ENCODE results near the gene EML6. TPM values are rescaled to one million over a fixed set of nuclear protein-coding genes. Genes with fewer than 3 reads are reported as not detected.

Gene EML6
- total RNA-seq, 1 experiment from 2014 or later, result 0.34 TPM

DNA sequence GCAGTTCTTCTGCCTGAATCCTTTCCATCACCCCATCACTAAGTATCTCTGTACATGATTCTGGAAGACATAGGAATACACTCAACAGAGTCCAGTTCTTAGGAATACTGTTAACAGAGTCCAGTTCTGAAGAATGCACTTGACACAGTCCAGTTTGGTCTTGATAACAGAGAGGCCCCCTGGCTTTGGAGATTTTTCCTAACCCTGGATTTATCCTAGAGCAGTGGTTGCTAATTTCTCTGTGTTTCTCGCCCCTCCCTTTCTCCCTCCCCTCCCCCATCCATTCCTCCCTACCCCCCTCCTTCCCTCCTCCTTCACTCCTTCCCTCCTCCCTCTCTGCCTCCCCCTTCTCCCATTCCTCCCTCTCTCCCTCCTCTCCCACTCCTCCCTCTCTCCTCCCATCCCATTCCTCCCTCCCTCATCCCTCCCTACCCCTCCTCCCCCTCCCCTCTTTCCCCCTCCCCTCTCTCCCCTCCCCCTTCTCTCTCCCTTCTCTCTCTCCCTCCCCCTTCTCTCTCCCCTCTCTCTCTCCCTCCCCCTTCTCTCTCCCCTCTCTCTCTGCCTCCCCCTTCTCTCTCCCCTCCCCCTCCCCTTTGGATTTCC is 221.4 kb downstream of the EML6 start:
- DNase-seq (ENCODE audit: low read depth), result no peak

DNA sequence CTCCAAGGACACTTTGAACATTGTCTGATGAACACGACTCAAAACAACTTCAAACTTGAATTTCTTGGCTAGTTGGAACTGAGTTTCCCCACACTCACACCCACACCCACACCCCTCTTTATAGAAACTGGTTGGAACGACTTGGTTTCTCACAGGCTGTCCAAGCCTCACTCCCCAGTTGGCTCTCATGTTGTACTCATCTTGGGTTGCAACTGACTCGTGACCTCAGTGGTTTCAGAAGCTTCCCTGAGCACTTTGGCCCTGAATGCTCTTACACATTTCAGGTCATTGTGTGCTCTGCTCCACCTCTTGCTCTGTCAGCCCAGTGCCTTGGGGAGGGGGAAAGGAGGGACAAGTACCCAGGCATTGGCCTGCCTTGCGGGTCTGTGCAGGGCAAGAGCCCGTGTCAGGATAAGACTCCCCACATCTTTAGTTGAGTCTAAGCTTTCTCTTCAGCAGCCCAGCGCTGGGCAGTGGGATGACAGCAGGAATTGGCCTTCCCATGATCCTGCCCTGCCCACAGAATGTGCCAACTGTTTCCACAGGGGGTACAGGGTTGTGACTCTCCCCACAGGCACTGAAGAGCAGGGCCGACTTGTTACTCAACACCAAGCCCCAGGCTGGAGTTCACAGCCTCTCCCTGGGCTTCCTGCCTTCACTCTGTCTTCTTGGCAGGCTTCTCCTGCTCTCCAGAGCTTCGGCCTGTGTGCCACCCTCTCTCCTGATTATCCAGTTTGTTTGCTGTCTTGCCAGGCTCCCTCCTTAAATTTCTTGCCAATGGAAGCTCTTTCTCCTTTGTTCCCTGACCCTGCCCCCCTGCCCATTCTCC is 222.1 kb downstream of the EML6 start:
- DNase-seq (ENCODE audit: low read depth), result peak; percentile 92

DNA sequence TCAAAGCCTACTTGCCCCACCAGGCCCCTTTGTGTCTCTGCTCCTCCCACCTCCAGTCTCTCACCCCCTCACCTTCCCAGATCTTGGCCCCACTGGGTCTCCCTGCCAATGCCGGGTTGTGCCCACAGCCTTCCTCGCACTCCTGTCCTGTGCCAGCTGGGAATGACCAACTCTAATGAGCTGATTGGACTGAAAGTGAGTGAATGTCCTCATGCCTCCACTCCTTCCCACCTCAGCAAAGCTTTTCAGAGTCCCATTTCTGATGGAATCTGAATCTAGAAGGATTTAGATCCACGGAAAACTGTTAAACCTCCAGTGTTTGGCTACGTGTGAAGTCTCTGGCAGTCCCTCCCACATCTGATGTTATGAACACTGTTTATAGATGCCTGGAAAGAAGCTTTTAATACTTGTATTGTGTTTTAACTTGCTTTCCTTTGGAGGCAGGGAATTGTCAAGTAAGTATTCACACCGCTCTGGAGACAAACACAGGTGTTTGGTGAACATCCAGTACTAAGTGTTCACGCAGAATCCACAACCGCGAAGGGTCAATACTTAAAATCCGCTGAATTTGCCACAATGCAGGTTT is 222.9 kb downstream of the EML6 start:
- DNase-seq (ENCODE audit: low read depth), result no peak

GRCh38 chr2:54947136-54947535 is 223.7 kb downstream of the EML6 start:
- DNase-seq (ENCODE audit: low read depth), result no peak

GRCh38 chr2:54947646-54948045 is 224.2 kb downstream of the EML6 start:
- no peak for DNase-seq (ENCODE audit: low read depth)

DNA sequence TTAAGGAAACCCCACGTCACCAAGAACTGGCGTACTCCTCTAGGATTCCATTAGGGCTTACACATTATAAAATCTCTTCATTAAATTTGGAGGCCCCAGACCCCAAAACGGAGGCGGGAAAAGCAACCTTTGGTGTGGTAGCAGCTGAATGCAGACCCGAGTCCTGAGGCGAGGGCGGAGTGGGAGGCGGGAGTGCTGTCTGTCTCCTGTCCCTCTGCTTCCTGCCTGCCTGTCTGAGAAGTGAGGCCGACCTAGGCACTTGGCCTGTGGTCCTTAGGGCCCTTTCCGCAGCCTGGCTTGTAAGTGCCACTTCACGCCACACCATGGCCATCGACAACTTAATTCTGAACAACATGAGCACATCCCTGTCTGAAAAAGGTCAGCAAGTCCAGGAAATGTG is 224.7 kb downstream of the EML6 start:
- no peak for DNase-seq (ENCODE audit: low read depth)

DNA sequence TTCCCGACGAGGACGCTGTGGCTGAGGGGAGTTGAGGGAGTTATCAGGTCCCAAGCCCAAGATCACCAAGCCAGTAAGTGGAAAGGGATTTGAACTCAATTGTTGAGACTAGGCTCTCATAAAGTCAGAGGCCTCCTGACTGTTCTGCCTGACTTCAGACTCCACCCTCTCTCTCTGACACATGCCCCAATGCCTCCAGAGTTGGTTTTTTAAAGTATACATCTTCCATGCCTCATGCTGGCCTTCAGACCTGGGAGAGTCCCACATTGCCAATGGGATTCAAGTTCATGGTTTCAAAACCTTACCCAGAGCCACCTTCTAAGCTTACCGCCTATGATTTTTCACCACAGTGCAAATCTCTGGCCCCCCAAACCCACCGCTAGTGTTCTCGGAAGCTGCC is 226.0 kb downstream of the EML6 start:
- no peak for DNase-seq (ENCODE audit: low read depth)

DNA sequence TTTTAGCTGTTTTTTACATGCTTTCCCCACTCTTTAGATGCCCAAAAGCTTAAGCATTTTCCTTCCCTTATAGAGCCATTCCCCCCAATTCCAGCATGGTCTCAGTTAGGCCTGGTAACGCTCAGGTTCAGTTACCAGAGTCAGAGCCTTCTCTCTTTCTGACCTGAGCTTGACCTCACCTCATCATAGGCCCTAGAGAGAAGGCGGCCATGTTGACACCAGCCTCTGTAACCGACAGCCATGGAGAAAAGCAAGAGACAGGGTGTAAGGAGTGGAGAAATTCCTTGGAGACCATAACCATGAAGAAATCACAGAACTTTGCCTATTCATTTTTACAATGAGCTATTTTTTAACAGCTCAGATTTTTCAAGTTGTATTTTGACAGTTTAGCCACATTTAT is 227.3 kb downstream of the EML6 start:
- no peak for DNase-seq (ENCODE audit: low read depth)

DNA sequence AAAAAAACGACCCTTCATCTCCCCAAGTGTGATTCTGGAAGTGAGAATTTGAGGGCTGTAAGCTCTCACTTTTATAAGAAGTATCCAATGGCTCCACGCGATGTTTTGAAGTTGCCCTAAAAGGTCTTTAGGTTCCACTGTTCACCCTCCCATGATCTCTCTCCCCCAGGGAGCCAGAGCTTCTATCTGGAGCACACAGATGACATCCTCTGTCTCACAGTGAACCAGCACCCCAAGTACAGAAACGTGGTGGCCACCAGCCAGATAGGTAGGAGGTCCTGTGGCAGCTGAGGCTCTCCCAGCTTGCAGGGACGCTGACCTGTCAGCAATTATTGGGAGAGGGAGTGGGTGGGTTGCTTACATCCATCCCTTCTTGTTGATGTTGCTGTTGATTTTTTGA is 229.0 kb downstream of the EML6 start:
- no peak for DNase-seq (ENCODE audit: low read depth)

- DNase-seq (ENCODE audit: low read depth), result peak; percentile 63
Observed at GRCh38 chr2:54952978-54953456, 229.6 kb downstream of the EML6 start.

DNA sequence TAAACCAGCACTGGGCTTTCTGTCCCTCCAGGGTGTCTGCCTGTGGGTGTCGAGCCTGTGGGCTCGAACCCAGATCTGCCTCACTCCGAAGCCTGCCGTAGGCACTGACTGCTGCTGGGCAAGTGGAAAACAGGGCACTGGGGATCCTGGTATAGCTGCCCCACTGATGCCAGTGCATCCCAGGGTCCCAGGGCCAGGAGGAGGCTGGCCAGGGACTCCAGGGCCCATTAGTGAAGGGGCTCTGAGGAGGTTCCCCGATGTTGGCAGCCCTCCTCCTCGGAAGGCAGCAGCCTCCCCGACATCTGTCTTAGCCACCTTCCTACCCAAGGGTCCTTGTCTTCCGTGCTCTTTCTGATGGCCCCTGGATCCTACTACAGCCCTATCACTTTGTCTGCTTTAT is 230.7 kb downstream of the EML6 start:
- no peak for DNase-seq (ENCODE audit: low read depth)

DNA sequence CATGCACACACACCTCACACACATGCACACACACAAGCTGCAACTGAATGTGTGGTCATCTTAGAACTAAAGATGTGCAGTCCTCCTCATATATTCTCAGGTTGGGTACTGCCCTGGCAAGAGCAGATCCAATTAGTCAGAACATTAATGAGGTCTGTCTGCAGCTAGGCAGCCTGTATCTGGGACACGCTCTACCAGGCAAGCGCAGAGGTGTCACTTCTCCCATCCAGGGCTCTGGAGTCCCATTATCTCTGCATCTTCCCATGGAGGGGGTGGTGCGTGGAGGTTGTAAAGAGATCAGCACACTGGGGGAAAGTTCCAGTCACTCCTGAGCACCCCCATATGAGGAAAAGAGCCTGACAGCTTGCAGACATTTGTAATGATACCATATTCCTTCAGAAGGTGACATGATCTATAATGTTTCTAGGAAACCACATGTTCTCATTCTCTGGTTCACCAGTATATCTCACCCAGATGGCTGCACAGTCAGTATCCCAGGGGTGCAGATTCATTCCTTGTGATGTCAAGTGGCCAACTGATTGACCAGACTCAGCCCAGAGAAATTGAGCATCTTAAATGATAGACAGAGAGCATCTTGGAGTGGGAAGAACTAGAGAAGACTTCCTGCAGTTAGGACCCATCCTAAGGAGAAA is 231.4 kb downstream of the EML6 start:
- no peak for DNase-seq (ENCODE audit: low read depth)

DNA sequence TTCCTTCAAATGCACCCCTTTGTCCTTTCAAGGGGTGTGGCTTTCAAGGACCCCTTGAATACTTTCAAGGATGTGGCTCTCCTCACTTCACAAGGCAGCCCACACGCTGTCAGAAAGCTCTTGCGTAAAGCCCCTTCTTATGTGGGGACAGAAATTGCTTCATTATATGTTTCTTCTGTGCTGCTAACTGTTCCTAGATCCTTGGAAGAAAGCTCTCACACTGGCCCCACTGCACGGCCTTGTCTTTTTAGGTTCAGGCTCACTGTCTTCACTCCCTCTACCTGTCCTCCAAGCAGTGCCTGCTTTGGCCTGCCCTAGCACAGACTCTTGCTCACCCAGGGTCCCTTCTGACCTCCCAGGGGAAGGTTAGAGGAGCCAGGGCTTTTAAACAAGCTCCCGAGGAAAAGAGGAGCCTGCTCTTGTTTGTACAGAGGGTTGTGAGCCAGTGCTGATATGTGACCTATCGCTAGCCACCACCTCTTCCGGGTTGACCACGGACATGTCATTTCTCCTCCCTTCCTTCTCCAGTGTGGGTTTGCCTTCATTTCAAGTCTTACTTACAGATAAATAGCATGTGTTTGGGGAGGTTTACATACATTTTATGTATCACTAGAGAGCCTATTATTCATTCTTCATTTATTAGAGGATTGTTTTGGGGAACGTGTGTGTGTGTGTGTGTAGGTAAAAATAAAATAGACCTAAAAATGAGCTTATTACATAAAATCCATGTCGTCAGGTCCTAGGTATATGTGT is 232.1 kb downstream of the EML6 start:
- no peak for DNase-seq (ENCODE audit: low read depth)

DNA sequence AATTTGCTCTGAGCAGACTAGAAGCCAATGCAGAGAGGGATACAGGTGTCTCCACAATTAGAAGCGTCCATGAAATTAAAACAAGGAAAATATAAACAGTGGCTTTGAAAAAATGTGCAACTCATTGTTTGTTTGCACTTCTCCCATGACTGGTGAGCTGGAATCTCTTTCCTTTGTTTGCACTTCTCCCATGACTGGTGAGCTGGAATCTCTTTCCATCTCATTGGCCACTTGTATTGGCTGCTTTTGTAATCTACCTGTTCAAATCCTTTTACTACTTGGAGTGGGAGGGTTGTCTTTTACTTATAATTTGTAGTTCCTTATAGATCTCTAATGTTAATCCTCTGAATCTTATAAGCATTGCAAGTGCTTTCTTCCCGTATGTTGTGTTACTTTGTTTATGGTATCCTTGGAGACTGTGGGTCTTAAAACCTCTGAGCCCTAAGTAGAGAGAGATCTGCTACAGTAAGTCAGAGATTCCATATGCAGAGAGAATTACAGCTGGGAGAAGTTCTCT is 232.7 kb downstream of the EML6 start:
- no peak for DNase-seq (ENCODE audit: low read depth)

DNA sequence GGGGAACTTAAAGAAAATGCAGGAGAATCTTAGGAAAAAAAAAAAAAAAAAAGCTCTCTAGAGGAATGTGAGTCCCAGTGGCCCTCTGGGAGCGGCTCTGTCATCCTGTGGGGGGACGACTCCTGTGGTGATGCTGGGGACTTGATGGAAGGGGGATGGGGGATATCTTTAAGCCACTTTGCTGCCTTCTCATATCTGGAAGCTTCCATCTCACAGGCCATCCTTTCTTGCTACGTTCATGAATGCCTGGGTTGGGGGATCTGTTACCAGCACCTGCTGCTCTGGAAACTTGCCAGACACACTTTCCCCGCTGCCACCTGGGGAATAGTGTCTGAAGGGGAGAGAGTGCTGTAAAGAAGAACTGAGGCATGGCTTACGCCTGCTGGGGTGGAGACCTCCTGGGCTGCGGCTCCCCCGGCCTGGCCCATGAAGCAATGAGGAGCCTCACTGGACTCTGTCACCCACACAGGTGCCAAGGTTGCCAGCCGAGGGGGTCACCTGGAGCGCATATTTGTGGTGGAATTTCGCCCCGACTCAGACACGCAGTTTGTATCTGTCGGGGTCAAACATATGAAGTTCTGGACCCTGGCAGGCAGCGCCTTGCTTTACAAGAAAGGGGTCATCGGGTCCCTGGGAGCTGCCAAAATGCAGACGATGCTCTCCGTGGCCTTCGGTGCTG is 234.0 kb downstream of the EML6 start:
- DNase-seq (ENCODE audit: low read depth), result no peak

- no peak for DNase-seq (ENCODE audit: low read depth)
Observed at GRCh38 chr2:54958717-54959371, 235.4 kb downstream of the EML6 start.

GRCh38 chr2:54960164-54960563 is 236.7 kb downstream of the EML6 start:
- no peak for DNase-seq (ENCODE audit: low read depth)

DNA sequence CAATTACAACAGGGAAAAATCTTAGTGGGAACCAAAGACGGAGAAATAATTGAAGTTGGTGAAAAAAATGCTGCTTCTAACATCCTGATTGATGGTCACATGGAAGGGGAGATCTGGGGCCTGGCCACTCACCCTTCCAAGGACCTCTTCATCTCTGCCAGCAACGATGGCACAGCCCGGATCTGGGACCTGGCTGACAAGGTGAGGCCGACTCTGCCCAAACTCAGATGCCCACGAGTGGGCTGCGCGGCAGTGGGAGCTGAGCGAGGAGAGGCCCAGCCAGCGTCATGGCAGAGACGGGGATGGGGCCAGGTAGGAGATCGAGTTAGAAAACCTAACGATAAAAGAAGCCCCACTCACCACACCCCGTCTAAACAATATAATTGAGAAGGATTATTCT is 239.0 kb downstream of the EML6 start:
- no peak for DNase-seq (ENCODE audit: low read depth)

- no peak for DNase-seq (ENCODE audit: low read depth)
Observed at GRCh38 chr2:54962935-54963440, 239.5 kb downstream of the EML6 start.

DNA sequence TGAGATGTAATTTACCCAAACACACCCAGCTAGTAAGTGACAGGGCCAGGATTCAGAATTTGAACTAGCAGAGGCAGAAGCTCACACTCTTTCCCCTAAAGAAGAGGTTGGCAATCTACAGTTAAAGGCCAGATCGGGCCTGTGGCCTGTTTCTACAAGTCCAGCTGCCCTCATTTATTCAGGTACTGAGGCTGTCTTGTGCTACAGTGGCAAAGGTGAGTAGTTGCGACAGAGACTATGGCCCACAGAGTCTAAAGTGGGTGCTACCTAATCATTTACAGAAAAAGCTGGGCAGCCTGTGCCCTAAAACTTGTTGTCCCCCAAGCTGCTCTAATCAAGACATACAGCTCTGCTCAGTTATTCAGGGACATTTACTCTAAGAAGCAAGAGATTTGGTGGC is 240.0 kb downstream of the EML6 start:
- DNase-seq (ENCODE audit: low read depth), result no peak
